Effector memory CD4-positive, alpha-beta T cell (primary cell): ENCODE measurements around the gene VAC14.

ENCODE experiments used
- DNase-seq, 3 donors: peaks; one replicate each; pipeline ENCODE4 v3.0.0-alpha.2; 2020
- H3K27ac ChIP-seq: 2 replicates; pipeline ENCODE4 v1.7.0; 2013; ENCODE audit warnings: mild to moderate bottlenecking, low read length, moderate library complexity; ENCODE audit not compliant: insufficient read depth, poor library complexity, severe bottlenecking
- H3K27me3 ChIP-seq: replicated peaks from 2 replicates; pipeline ENCODE4 v1.7.0; 2013; ENCODE audit warnings: mild to moderate bottlenecking, low read length; ENCODE audit not compliant: insufficient read depth, control insufficient read depth, poor library complexity, severe bottlenecking
- H3K36me3 ChIP-seq: 2 replicates; pipeline ENCODE4 v1.7.0; 2013; ENCODE audit warnings: mild to moderate bottlenecking, low read length, moderate library complexity; ENCODE audit not compliant: control insufficient read depth, insufficient read depth
- H3K4me1 ChIP-seq: 2 replicates; pipeline ENCODE4 v1.7.0; 2013; ENCODE audit warnings: low read length, mild to moderate bottlenecking; ENCODE audit not compliant: control insufficient read depth, insufficient read depth, poor library complexity, severe bottlenecking
- H3K4me3 ChIP-seq: 2 replicates; pipeline ENCODE4 v1.7.0; 2013; ENCODE audit warnings: low read length, low read depth, mild to moderate bottlenecking; ENCODE audit not compliant: insufficient read depth, poor library complexity, severe bottlenecking
- H3K9me3 ChIP-seq: 2 replicates; pipeline ENCODE4 v1.7.0; 2013; ENCODE audit warnings: mild to moderate bottlenecking, low read length, moderate library complexity; ENCODE audit not compliant: control insufficient read depth

Gene VAC14

GRCh38 chr16:70687102-70687511 lies 113.9 kb downstream of the VAC14 start:
- Histone ChIP-seq H3K27ac (no peak overlapping the region), H3K4me3 (no peak overlapping the region), H3K36me3 (no peaks in the 10 kb centered on the region), H3K4me1 (peaks cover 3% of the 10 kb centered on the region), H3K9me3 (no peaks in the 10 kb centered on the region), H3K27me3 (peaks cover 12% of the 10 kb centered on the region)
- DNase-seq = no peak

- Histone ChIP-seq H3K27ac (no peak overlapping the region), H3K4me3 (no peak overlapping the region), H3K27me3 (peaks cover 12% of the 10 kb centered on the region), H3K36me3 (no peaks in the 10 kb centered on the region), H3K9me3 (no peaks in the 10 kb centered on the region), H3K4me1 (peaks cover 3% of the 10 kb centered on the region)
- DNase-seq = no peak
These were observed 114.4 kb downstream of the VAC14 start for GRCh38 chr16:70686376-70687101.

GRCh38 chr16:70685938-70686375 lies 115.0 kb downstream of the VAC14 start, which contains the start of gene MTSS2:
MTSS2 (minus strand) TSS chr16:70686053; CDS start chr16:70685791, 262 bp downstream.
- no peaks in the 10 kb centered on the region for H3K9me3 ChIP-seq
- H3K27ac ChIP-seq = no peak within 1 kb of the TSS
- H3K36me3 ChIP-seq = no peaks in the 10 kb centered on the region
- H3K4me3 ChIP-seq = no peak within 1 kb of the TSS
- H3K27me3 ChIP-seq = peaks cover 12% of the 10 kb centered on the region
- H3K4me1 ChIP-seq = peaks cover 3% of the 10 kb centered on the region
- no peak for DNase-seq

GRCh38 chr16:70685061-70685937 lies 115.7 kb downstream of the VAC14 start:
- Histone ChIP-seq H3K27me3 (peaks cover 12% of the 10 kb centered on the region), H3K36me3 (no peaks in the 10 kb centered on the region), H3K4me1 (peaks cover 3% of the 10 kb centered on the region), H3K27ac (no peak overlapping the region), H3K4me3 (no peak overlapping the region), H3K9me3 (no peaks in the 10 kb centered on the region)
- DNase-seq = no peak

GRCh38 chr16:70684146-70685060 lies 116.6 kb downstream of the VAC14 start:
- no peak for DNase-seq
- H3K27me3 ChIP-seq = peaks cover 12% of the 10 kb centered on the region
- H3K36me3 ChIP-seq = no peaks in the 10 kb centered on the region
- H3K4me3 ChIP-seq = no peak overlapping the region
- H3K4me1 ChIP-seq = peaks cover 3% of the 10 kb centered on the region
- no peak overlapping the region for H3K27ac ChIP-seq
- no peaks in the 10 kb centered on the region for H3K9me3 ChIP-seq

- Histone ChIP-seq H3K27me3 (peaks cover 12% of the 10 kb centered on the region), H3K4me3 (no peak overlapping the region), H3K36me3 (no peaks in the 10 kb centered on the region), H3K27ac (no peak overlapping the region), H3K4me1 (peaks cover 3% of the 10 kb centered on the region), H3K9me3 (no peaks in the 10 kb centered on the region)
- DNase-seq = no peak
These were observed 117.6 kb downstream of the VAC14 start for GRCh38 chr16:70683146-70683944.

GRCh38 chr16:70682239-70683145 lies 118.5 kb downstream of the VAC14 start:
- Histone ChIP-seq H3K36me3 (no peaks in the 10 kb centered on the region), H3K4me3 (no peak overlapping the region), H3K27me3 (peaks cover 12% of the 10 kb centered on the region), H3K9me3 (no peaks in the 10 kb centered on the region), H3K4me1 (peaks cover 3% of the 10 kb centered on the region), H3K27ac (no peak overlapping the region)
- no peak for DNase-seq

- DNase-seq = no peak
- Histone ChIP-seq H3K27me3 (peaks cover 12% of the 10 kb centered on the region), H3K9me3 (no peaks in the 10 kb centered on the region), H3K36me3 (no peaks in the 10 kb centered on the region), H3K4me1 (peaks cover 3% of the 10 kb centered on the region), H3K4me3 (no peak overlapping the region), H3K27ac (no peak overlapping the region)
These were observed 119.3 kb downstream of the VAC14 start for GRCh38 chr16:70681382-70682238.
